ENCODE data around the gene TCEAL1. TPM values are rescaled to one million over a fixed set of nuclear protein-coding genes. Genes with fewer than 3 reads are reported as not detected.
A peak's percentile ranks its signal among the peaks of the same experiment; 100 is the strongest.

TCEAL1 gene
- total RNA-seq, 4 donors from 2014 or later = 192 to 287 (median 217) TPM

GRCh38 chrX:103614999-103615398 lies 13.8 kb upstream of the TCEAL1 start:
- WGBS = 87% methylated on average over 1 of the region's 1 CpG
- no peak overlapping the region for H3K4me3 ChIP-seq
- TF ChIP-seq POLR2AphosphoS5 (IDR thresholded peaks at IDR 0.05) (no peak), EP300 (IDR thresholded peaks at IDR 0.05) (no peak), CTCF (IDR thresholded peaks at IDR 0.05) (no peak), POLR2A (IDR thresholded peaks at IDR 0.05; ENCODE audit: low read depth) (no peak)

GRCh38 chrX:103615781-103616371 lies 12.9 kb upstream of the TCEAL1 start:
- Histone ChIP-seq H3K27me3 (peaks cover 0 to 3% (median 0%) of the 10 kb centered on the region in 4 donors), H3K36me3 (no peaks in the 10 kb centered on the region), H3K27ac (replicated peaks in 1 of 4) (no peak overlapping the region), H3K9me3 (no peaks in the 10 kb centered on the region), H3K4me1 (no peaks in the 10 kb centered on the region), H3K4me3 (no peak overlapping the region)
- DNase-seq (ENCODE audit: extremely low spot score) = no peak
- intact Hi-C loops (cut with DNase I) = no loop called here
- TF ChIP-seq POLR2AphosphoS5 (IDR thresholded peaks at IDR 0.05) = no peak
- no peak for TF ChIP-seq EP300 (IDR thresholded peaks at IDR 0.05)
- TF ChIP-seq CTCF (IDR thresholded peaks at IDR 0.05) = no peak
- TF ChIP-seq POLR2A (IDR thresholded peaks at IDR 0.05; ENCODE audit: low read depth) = no peak

More at GRCh38 chrX:103614999-103615398, 13.8 kb upstream of the TCEAL1 start:
- H3K9me3 ChIP-seq = no peaks in the 10 kb centered on the region
- DNase-seq (ENCODE audit: extremely low spot score) = no peak
- no peak overlapping the region for H3K27ac ChIP-seq (replicated peaks in 1 of 4)
- no peaks in the 10 kb centered on the region for H3K36me3 ChIP-seq
- peaks cover 0 to under 1% (median 0%) of the 10 kb centered on the region in 4 donors for H3K4me1 ChIP-seq
- peaks cover 0 to 3% (median 0%) of the 10 kb centered on the region in 4 donors for H3K27me3 ChIP-seq
- intact Hi-C loops (cut with DNase I) = no loop called here

GRCh38 chrX:103616676-103617186 lies 12.0 kb upstream of the TCEAL1 start:
- 29% methylated on average over 1 of the region's 1 CpG for WGBS
- no peak overlapping the region for H3K27ac ChIP-seq (replicated peaks in 1 of 4)
- intact Hi-C loops (cut with DNase I) = no loop called here
- H3K4me1 ChIP-seq = no peaks in the 10 kb centered on the region
- TF ChIP-seq POLR2AphosphoS5 (IDR thresholded peaks at IDR 0.05) (no peak), EP300 (IDR thresholded peaks at IDR 0.05) (no peak), CTCF (IDR thresholded peaks at IDR 0.05) (no peak), POLR2A (IDR thresholded peaks at IDR 0.05; ENCODE audit: low read depth) (no peak)
- no peaks in the 10 kb centered on the region for H3K9me3 ChIP-seq
- H3K36me3 ChIP-seq = no peaks in the 10 kb centered on the region
- no peak overlapping the region for H3K4me3 ChIP-seq
- no peak for DNase-seq (ENCODE audit: extremely low spot score)
- H3K27me3 ChIP-seq = peaks cover 0 to 3% (median 0%) of the 10 kb centered on the region in 4 donors

GRCh38 chrX:103624111-103624510 lies 4.7 kb upstream of the TCEAL1 start:
- DNase-seq (ENCODE audit: extremely low spot score) = no peak
- Histone ChIP-seq H3K27ac (replicated peaks in 1 of 4) (peak overlapping the region; percentile 63 to 92 (median 70)), H3K27me3 (no peaks in the 10 kb centered on the region), H3K9me3 (no peaks in the 10 kb centered on the region), H3K4me1 (peaks cover 0 to 39% (median 21%) of the 10 kb centered on the region in 4 donors), H3K36me3 (no peaks in the 10 kb centered on the region), H3K4me3 (no peak overlapping the region)
- TF ChIP-seq POLR2A (IDR thresholded peaks at IDR 0.05; ENCODE audit: low read depth) (no peak), EP300 (IDR thresholded peaks at IDR 0.05) (no peak), POLR2AphosphoS5 (IDR thresholded peaks at IDR 0.05) (no peak), CTCF (IDR thresholded peaks at IDR 0.05) (no peak)
- 45% methylated on average over 4 of the region's 4 CpGs for WGBS
- intact Hi-C loops (cut with DNase I) = no loop called here

Data from esophagus muscularis mucosa (tissue), 4 donors.